Muscle layer of colon (tissue), 2 donors: Measurements from ENCODE around the gene ALG14.
"Not testable (repeated sequence)": the region's sequence is repeated elsewhere in the genome, so short reads cannot be mapped to it uniquely, and the experiment has no call there.

Experiments used
- H3K27ac ChIP-seq: one replicate; pipeline ENCODE4 v1.7.0; 2013; ENCODE audit warnings: low read depth, mild to moderate bottlenecking, low read length, moderate library complexity
- H3K27me3 ChIP-seq, 2 donors: one replicate each; pipeline ENCODE4 v1.7.0; 2013; ENCODE audit warnings: low read length in 2 of 2, mild to moderate bottlenecking in 2 of 2; ENCODE audit not compliant: insufficient read depth in 2 of 2, control insufficient read depth in 1 of 2
- H3K36me3 ChIP-seq: one replicate; pipeline ENCODE4 v1.7.0; 2013; ENCODE audit warnings: mild to moderate bottlenecking, low read length; ENCODE audit not compliant: insufficient read depth
- H3K4me1 ChIP-seq: one replicate; pipeline ENCODE4 v1.7.0; 2013; ENCODE audit warnings: mild to moderate bottlenecking, low read length; ENCODE audit not compliant: insufficient read depth
- H3K4me3 ChIP-seq, 2 donors: one replicate each; pipeline ENCODE4 v1.7.0; 2013; ENCODE audit warnings: low read length in 2 of 2, low read depth in 1 of 2, mild to moderate bottlenecking in 1 of 2, moderate library complexity in 1 of 2
- H3K9ac ChIP-seq: one replicate; pipeline ENCODE4 v1.7.0; 2013; ENCODE audit warnings: low read length
- H3K9me3 ChIP-seq: one replicate; pipeline ENCODE4 v1.7.0; 2013; ENCODE audit warnings: mild to moderate bottlenecking, low read length
- donor health status: abdominal sarcoma.
- donor health status: Adenocarcinoma of cecum.

The ALG14 gene

GRCh38 chr1:94947437-94947836 is 125.3 kb downstream of the ALG14 start:
- Histone ChIP-seq H3K36me3 (no peaks in the 10 kb centered on the region), H3K4me3 (no peak overlapping the region), H3K9ac (no peak overlapping the region), H3K27me3 (no peaks in the 10 kb centered on the region), H3K4me1 (peaks cover 5% of the 10 kb centered on the region), H3K9me3 (no peaks in the 10 kb centered on the region), H3K27ac (peak overlapping the region; percentile 56)

- no peak overlapping the region for H3K27ac ChIP-seq
- H3K27me3 ChIP-seq, result no peaks in the 10 kb centered on the region
- H3K36me3 ChIP-seq, result no peaks in the 10 kb centered on the region
- no peaks in the 10 kb centered on the region for H3K9me3 ChIP-seq
- no peak overlapping the region for H3K4me3 ChIP-seq
- no peak overlapping the region for H3K9ac ChIP-seq
- H3K4me1 ChIP-seq, result peaks cover 5% of the 10 kb centered on the region
Measured at GRCh38 chr1:94946886-94947285, 125.9 kb downstream of the ALG14 start.

- no peak overlapping the region for H3K27ac ChIP-seq
- no peaks in the 10 kb centered on the region for H3K36me3 ChIP-seq
- H3K4me3 ChIP-seq, result no peak overlapping the region
- H3K9me3 ChIP-seq, result no peaks in the 10 kb centered on the region
- no peak overlapping the region for H3K9ac ChIP-seq
- no peaks in the 10 kb centered on the region for H3K27me3 ChIP-seq
- peaks cover 8% of the 10 kb centered on the region for H3K4me1 ChIP-seq
Measured at GRCh38 chr1:94942171-94943128, 130.3 kb downstream of the ALG14 start.

DNA sequence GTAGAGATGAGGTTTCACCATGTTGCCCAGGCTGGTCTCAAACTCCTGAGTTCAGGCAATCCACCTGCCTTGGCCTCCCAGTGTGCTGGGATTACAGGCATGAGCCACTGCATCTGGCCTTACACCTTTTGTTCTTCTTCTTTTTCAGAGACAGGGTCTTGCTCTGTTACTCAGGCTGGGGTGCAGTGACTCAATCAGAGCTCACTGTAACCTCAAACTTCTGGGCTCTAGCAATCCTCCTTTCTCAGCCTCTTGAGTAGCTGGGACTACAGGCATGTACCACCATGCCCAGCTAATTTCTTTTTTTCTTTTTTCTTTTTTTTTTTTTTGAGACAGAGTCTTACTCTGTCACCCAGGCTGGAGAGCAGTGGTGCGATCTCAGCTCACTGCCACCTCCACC is 131.3 kb downstream of the ALG14 start:
- not testable (repeated sequence) for H3K4me3 ChIP-seq, H3K36me3 ChIP-seq, H3K27me3 ChIP-seq, H3K27ac ChIP-seq, H3K9ac ChIP-seq, H3K9me3 ChIP-seq
- H3K4me1 ChIP-seq, result peaks cover 13% of the 10 kb centered on the region

GRCh38 chr1:94940738-94941137 is 132.0 kb downstream of the ALG14 start:
- H3K4me1 ChIP-seq, result peaks cover 17% of the 10 kb centered on the region

GRCh38 chr1:94937820-94938219 is 134.9 kb downstream of the ALG14 start:
- peaks cover 17% of the 10 kb centered on the region for H3K4me1 ChIP-seq
- H3K9ac ChIP-seq, result no peak overlapping the region
- no peaks in the 10 kb centered on the region for H3K9me3 ChIP-seq
- peaks cover 5% of the 10 kb centered on the region for H3K36me3 ChIP-seq
- no peaks in the 10 kb centered on the region for H3K27me3 ChIP-seq
- H3K4me3 ChIP-seq, result no peak overlapping the region
- no peak overlapping the region for H3K27ac ChIP-seq

More at GRCh38 chr1:94940738-94941137, 132.0 kb downstream of the ALG14 start:
- Histone ChIP-seq H3K27ac (no peak overlapping the region), H3K4me3 (no peak overlapping the region), H3K9me3 (no peaks in the 10 kb centered on the region), H3K36me3 (no peaks in the 10 kb centered on the region), H3K9ac (no peak overlapping the region), H3K27me3 (no peaks in the 10 kb centered on the region)

DNA sequence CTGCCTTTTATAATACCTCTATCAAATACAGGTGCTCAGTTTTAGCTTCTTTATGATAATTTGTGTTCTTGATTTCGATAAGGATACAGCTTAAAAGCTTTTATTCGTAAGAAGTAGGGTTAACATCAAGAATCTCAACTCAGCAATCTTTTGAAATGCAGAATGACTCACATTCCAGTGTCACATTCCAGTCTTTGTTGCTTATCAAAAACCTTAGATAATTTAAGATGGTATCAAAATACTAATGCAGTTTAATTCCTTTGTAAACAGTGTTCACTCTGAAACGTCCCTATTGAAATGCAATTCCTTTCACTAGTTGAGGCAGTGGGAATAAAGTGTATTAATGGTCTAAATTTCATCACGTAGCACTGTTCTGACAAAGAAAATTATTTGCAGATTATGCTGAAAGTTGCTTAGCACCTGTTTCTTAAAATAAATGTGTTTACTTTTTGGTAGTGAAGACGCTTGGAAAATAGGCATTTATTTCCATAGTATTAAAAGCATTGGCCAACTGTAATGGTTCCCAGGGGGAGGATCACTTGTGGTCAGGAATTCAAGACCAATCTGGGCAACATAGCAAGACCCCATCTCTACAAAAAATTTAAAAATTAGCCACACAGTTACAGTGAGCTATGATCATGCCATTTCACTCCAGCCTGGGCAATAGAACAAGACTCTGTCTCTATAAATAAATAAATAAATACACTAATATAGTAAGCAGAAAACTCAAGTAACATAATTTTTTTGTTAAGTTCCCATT is 135.7 kb downstream of the ALG14 start:
- H3K9ac ChIP-seq, result no peak overlapping the region
- H3K27ac ChIP-seq, result no peak overlapping the region
- no peak overlapping the region for H3K4me3 ChIP-seq

DNA sequence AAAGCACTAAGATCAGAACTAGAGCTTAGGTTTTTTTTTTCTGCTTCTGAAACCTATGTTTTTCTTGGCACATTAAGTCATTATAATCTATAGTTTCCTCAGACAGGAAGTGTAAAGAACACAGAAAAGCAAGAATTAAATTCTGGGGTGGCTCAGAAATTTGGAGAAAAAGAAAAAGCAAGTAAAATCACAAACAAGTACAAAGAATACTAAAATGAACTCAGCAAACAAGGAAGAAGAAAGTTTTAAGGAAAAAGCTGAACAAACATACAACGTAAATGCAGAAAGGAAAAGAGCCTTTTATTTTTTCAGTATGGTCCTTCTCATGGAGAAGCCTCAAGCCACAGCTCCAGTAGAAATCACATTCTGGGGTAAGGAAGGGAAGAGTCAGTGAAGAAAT is 137.3 kb downstream of the ALG14 start:
- H3K4me3 ChIP-seq, result no peak overlapping the region
- peaks cover 17% of the 10 kb centered on the region for H3K4me1 ChIP-seq
- no peaks in the 10 kb centered on the region for H3K9me3 ChIP-seq
- peaks cover 6% of the 10 kb centered on the region for H3K36me3 ChIP-seq
- no peak overlapping the region for H3K27ac ChIP-seq
- no peaks in the 10 kb centered on the region for H3K27me3 ChIP-seq
- no peak overlapping the region for H3K9ac ChIP-seq

More for the DNA sequence above, 135.7 kb downstream of the ALG14 start:
- no peaks in the 10 kb centered on the region for H3K27me3 ChIP-seq
- peaks cover 17% of the 10 kb centered on the region for H3K4me1 ChIP-seq
- H3K9me3 ChIP-seq, result no peaks in the 10 kb centered on the region
- H3K36me3 ChIP-seq, result peaks cover 6% of the 10 kb centered on the region

DNA sequence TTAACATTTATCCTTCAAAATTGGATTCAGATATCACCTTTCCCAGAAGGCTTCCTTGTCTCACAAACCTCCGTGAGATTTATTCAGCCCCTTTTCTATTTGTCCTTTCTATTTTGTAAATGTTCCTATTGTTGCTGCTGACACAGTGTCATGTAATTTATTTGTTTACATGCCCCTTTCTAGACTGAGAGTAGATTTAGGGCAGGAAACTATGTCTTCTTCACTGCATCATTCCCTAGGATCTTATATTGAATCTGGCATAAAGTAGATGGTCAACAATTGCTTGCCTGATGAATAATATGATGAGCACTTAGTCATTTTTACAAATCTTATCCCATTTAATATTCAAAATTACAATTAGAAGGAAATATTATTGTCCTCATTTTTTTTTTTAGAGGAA is 137.7 kb downstream of the ALG14 start:
- Histone ChIP-seq H3K27ac (no peak overlapping the region), H3K4me1 (peaks cover 17% of the 10 kb centered on the region), H3K4me3 (no peak overlapping the region), H3K36me3 (peaks cover 6% of the 10 kb centered on the region), H3K27me3 (no peaks in the 10 kb centered on the region), H3K9ac (no peak overlapping the region), H3K9me3 (no peaks in the 10 kb centered on the region)

DNA sequence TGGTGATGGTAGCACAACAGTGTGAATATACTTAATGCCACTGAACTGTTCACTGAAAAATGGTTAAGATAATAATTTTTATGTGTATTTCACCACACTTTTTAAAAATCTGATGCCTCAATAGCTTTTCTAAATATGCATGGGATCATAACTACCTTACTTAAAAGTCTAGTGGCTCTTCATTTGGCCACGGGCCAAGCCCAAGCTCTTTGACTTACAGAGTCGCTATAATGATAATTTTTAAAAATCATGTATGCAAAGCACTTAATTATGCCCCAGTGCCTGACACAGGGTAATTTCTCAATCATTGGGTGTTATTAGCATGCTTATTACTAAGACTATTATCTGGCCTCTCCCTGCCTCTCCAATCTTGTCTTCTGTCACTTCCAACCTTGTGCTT is 138.2 kb downstream of the ALG14 start:
- peaks cover 6% of the 10 kb centered on the region for H3K36me3 ChIP-seq
- peaks cover 22% of the 10 kb centered on the region for H3K4me1 ChIP-seq
- H3K27ac ChIP-seq, result no peak overlapping the region
- H3K4me3 ChIP-seq, result no peak overlapping the region
- no peaks in the 10 kb centered on the region for H3K27me3 ChIP-seq
- H3K9ac ChIP-seq, result no peak overlapping the region
- H3K9me3 ChIP-seq, result no peaks in the 10 kb centered on the region

GRCh38 chr1:94931254-94931841 is 141.4 kb downstream of the ALG14 start:
- no peak overlapping the region for H3K27ac ChIP-seq
- peaks cover 6% of the 10 kb centered on the region for H3K36me3 ChIP-seq
- H3K9me3 ChIP-seq, result no peaks in the 10 kb centered on the region
- H3K9ac ChIP-seq, result no peak overlapping the region
- no peaks in the 10 kb centered on the region for H3K27me3 ChIP-seq
- H3K4me3 ChIP-seq, result no peak overlapping the region
- H3K4me1 ChIP-seq, result peaks cover 23% of the 10 kb centered on the region
